Panc1 (cell line): ENCODE results near the gene AGAP2. TPM values are rescaled to one million over a fixed set of nuclear protein-coding genes. Genes with fewer than 3 reads are reported as not detected.

ENCODE experiments used
- ATAC-seq: fragments of 200-7000 bp; cut with Tn5 transposase; 2 replicates; pipeline ENCODE4 v1.9.1; 2020; ENCODE audit warnings: mild to moderate bottlenecking, moderate library complexity
- BruUV-seq: library from RNA; stranded (reverse); fragments of 400-500 nt; replicated peaks from 2 replicates; lab custom pipeline; 2021; lab: Mats Ljungman, UMichigan
- CTCF ChIA-PET: fragments of 300-600 bp; sonication (Branson Sonifier 250); formaldehyde crosslinking; loops from one replicate; lab custom pipeline; 2022; ENCODE audit warnings: antibody characterized with exemption; lab: Charles Lee
- POLR2A ChIA-PET: fragments of 300-600 bp; sonication (Branson Sonifier 250); formaldehyde crosslinking; loops from one replicate; lab custom pipeline; 2022; ENCODE audit warnings: antibody characterized with exemption; lab: Charles Lee
- DNase-seq: peaks from one replicate; pipeline ENCODE4 v3.0.0-alpha.2; 2010; ENCODE audit warnings: low read depth, low spot score
- H3K27ac ChIP-seq: 2 replicates; pipeline ENCODE4 v1.5.1; 2011; ENCODE audit warnings: mild to moderate bottlenecking, low read length, inconsistent platforms
- H3K27me3 ChIP-seq: fragments of 200-500 bp; sonication (Bioruptor generic); 2 replicates; pipeline ENCODE4 v1.6.0; 2014; ENCODE audit warnings: low read length, inconsistent platforms; ENCODE audit not compliant: control insufficient read depth, insufficient read depth
- H3K36me3 ChIP-seq: fragments of 200-500 bp; sonication (Bioruptor generic); 2 replicates; pipeline ENCODE4 v1.5.1; 2014; ENCODE audit warnings: inconsistent platforms, mild to moderate bottlenecking, low read length, moderate library complexity; ENCODE audit not compliant: control insufficient read depth, insufficient read depth
- H3K4me1 ChIP-seq: 2 replicates; pipeline ENCODE4 v1.5.1; 2011; ENCODE audit warnings: inconsistent platforms, mild to moderate bottlenecking, low read length, moderate library complexity; ENCODE audit not compliant: control insufficient read depth, insufficient read depth
- H3K4me3 ChIP-seq, 2 experiments: 2 replicates each; pipeline ENCODE4 v1.5.1; 2011 to 2012; ENCODE audit warnings: low read depth in 2 of 2, low read length in 2 of 2, mild to moderate bottlenecking in 2 of 2, inconsistent platforms in 1 of 2, moderate library complexity in 1 of 2
- H3K9me3 ChIP-seq: fragments of 200-500 bp; sonication (Bioruptor generic); 2 replicates; pipeline ENCODE4 v1.5.1; 2014; ENCODE audit warnings: low read depth, mild to moderate bottlenecking, inconsistent platforms, low read length, moderate library complexity; ENCODE audit not compliant: control insufficient read depth, insufficient read depth
- POLR2AphosphoS5 ChIP-seq: IDR thresholded peaks from 2 replicates; pipeline ENCODE4 v1.6.1; 2012; ENCODE audit warnings: mild to moderate bottlenecking, low read depth, low read length, moderate library complexity
- SIN3A ChIP-seq: IDR thresholded peaks from 2 replicates; pipeline ENCODE4 v1.6.1; 2012; ENCODE audit warnings: low read depth, mild to moderate bottlenecking, low read length, moderate library complexity, borderline replicate concordance; ENCODE audit not compliant: insufficient read depth
- TCF7L2 ChIP-seq: IDR thresholded peaks from 2 replicates; pipeline ENCODE4 v1.6.1; 2011; ENCODE audit warnings: mild to moderate bottlenecking, low read depth, low read length, inconsistent platforms
- in situ Hi-C: cut with HindIII; loops from 2 replicates; pipeline ENCODE4 v1.10.0; 2016; ENCODE audit warnings: low sequenced_read_pairs, low pct_unique_long_range_greater_than_20kb
- intact Hi-C: fragments of 100-400 bp; cut with micrococcal nuclease; formaldehyde crosslinking; loops from one replicate; pipeline ENCODE4 v1.10.0; 2022; ENCODE audit not compliant: unreplicated experiment
- total RNA-seq: library from RNA; stranded (reverse); gene quantifications from one replicate; pipeline ENCODE4 v1.2.1, GENCODE V29; 2021; ENCODE audit not compliant: unreplicated experiment
- TF ChIP-seq, protein P1 (sequence below), 2 experiments: IDR thresholded peaks; 2 replicates each; pipeline ENCODE4 v1.6.1; 2011 to 2012; ENCODE audit warnings: low read depth in 2 of 2, control low read depth in 1 of 2, low read length in 1 of 2, mild to moderate bottlenecking in 1 of 2, moderate library complexity in 1 of 2; ENCODE audit not compliant: insufficient read depth in 1 of 2
- TF ChIP-seq, protein P2 (sequence below): fragments of 450-650 bp; IDR thresholded peaks from 2 replicates; pipeline ENCODE4 v1.5.1; 2017; ENCODE audit warnings: mild to moderate bottlenecking

Gene AGAP2
- total RNA-seq, 1 experiment from 2014 or later = 0.49 TPM

DNA sequence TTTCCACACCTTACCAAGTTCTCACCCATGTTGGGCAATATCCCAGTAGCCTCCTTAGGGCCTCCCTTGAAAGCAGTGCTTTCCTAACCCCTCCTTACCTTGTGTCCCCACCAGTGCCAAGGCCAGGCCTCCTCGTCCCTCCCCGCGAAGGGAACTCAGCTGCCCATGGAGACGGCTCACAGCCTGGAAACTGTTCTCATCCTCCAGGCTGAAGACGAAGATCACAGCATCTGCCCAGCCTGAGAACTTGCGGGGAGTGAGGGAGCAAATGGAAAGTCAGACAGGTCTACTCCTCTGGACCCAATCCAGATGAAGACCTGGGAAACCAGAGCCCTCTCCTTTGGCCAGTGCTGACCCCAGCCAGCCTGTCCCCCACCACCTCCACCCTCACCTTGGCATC, 4.6 kb downstream of the AGAP2 start:
- ATAC-seq = no peak
- intact Hi-C loops = no loop called here
- Histone ChIP-seq H3K27ac (no peak overlapping the region), H3K27me3 (no peaks in the 10 kb centered on the region; the same call in 1 of the 2 replicates), H3K36me3 (no peaks in the 10 kb centered on the region), H3K9me3 (no peaks in the 10 kb centered on the region), H3K4me3 (no peak overlapping the region), H3K4me1 (peaks cover 7% of the 10 kb centered on the region; the same call in 1 of the 2 replicates)
- BruUV-seq = no TSS peak
- no peak for DNase-seq
- POLR2A ChIA-PET = no interaction called here
- TF ChIP-seq POLR2AphosphoS5 (no peak), TCF7L2 (no peak), SIN3A (no peak)
- TF ChIP-seq, protein P1, sequence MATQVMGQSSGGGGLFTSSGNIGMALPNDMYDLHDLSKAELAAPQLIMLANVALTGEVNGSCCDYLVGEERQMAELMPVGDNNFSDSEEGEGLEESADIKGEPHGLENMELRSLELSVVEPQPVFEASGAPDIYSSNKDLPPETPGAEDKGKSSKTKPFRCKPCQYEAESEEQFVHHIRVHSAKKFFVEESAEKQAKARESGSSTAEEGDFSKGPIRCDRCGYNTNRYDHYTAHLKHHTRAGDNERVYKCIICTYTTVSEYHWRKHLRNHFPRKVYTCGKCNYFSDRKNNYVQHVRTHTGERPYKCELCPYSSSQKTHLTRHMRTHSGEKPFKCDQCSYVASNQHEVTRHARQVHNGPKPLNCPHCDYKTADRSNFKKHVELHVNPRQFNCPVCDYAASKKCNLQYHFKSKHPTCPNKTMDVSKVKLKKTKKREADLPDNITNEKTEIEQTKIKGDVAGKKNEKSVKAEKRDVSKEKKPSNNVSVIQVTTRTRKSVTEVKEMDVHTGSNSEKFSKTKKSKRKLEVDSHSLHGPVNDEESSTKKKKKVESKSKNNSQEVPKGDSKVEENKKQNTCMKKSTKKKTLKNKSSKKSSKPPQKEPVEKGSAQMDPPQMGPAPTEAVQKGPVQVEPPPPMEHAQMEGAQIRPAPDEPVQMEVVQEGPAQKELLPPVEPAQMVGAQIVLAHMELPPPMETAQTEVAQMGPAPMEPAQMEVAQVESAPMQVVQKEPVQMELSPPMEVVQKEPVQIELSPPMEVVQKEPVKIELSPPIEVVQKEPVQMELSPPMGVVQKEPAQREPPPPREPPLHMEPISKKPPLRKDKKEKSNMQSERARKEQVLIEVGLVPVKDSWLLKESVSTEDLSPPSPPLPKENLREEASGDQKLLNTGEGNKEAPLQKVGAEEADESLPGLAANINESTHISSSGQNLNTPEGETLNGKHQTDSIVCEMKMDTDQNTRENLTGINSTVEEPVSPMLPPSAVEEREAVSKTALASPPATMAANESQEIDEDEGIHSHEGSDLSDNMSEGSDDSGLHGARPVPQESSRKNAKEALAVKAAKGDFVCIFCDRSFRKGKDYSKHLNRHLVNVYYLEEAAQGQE (IDR thresholded peaks at IDR 0.05; ENCODE audit: insufficient read depth in 1 of 2, low read depth in 2 of 2, low read length in 1 of 2) = no peak
- TF ChIP-seq, protein P2, sequence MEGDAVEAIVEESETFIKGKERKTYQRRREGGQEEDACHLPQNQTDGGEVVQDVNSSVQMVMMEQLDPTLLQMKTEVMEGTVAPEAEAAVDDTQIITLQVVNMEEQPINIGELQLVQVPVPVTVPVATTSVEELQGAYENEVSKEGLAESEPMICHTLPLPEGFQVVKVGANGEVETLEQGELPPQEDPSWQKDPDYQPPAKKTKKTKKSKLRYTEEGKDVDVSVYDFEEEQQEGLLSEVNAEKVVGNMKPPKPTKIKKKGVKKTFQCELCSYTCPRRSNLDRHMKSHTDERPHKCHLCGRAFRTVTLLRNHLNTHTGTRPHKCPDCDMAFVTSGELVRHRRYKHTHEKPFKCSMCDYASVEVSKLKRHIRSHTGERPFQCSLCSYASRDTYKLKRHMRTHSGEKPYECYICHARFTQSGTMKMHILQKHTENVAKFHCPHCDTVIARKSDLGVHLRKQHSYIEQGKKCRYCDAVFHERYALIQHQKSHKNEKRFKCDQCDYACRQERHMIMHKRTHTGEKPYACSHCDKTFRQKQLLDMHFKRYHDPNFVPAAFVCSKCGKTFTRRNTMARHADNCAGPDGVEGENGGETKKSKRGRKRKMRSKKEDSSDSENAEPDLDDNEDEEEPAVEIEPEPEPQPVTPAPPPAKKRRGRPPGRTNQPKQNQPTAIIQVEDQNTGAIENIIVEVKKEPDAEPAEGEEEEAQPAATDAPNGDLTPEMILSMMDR = no peak
- CTCF ChIA-PET = no interaction called here
- in situ Hi-C loops = no loop called here

DNA sequence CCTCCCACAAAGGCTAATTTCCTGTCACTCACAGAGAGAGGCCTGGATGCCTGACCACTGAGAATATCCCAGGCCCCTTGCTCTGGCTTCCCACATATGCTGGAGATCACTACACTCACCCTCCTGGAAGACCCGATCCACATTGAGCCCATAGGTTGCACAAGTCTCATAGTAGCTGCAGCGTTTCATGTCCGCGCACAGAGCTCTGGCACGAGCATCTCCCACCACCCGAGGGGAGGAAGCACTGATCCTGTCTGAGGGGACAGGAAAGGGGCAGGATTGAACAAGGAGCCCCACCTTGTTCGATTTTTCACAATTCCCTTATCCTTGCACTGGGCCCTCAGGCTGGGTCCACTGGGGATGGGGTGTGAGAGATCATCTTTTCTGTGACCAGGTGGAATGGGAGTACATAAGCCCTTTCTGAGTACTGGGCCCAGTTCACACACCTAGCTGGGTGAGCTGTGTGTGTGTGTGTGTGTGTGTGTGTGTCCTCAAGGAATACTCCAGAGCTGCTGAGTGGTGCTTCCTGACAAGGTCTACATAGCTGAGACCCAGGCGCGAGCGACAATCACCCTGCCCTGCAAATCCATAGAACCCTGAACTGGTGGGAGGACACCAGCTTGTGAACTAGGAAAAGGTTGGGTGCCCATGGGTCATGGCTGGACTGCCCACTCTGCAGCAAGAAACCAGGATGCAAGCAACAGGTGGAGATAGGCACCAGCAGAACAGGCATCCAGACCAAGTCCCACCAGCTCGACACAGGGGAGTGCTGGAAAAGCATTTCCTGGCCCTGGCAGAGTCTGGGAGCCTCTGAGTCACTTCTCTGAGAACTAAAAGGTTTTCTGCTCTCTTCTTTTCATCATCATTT, 5.6 kb downstream of the AGAP2 start:
- peaks cover 7% of the 10 kb centered on the region; the same call in 1 of the 2 replicates for H3K4me1 ChIP-seq
- no peaks in the 10 kb centered on the region; the same call in 1 of the 2 replicates for H3K27me3 ChIP-seq
- TF ChIP-seq, protein P2 = no peak
- TF ChIP-seq POLR2AphosphoS5 = no peak
- no peak for TF ChIP-seq TCF7L2
- no peak for DNase-seq
- POLR2A ChIA-PET = no interaction called here
- no peak for ATAC-seq
- in situ Hi-C loops (no loop called here), intact Hi-C loops (no loop called here)
- no peaks in the 10 kb centered on the region for H3K36me3 ChIP-seq
- H3K9me3 ChIP-seq = no peaks in the 10 kb centered on the region
- no peak overlapping the region for H3K4me3 ChIP-seq
- no peak overlapping the region for H3K27ac ChIP-seq
- no TSS peak for BruUV-seq
- CTCF ChIA-PET = interaction anchor here (0.5 kb wide), 1 partner anchor 8 kb away, joined by 3 read pairs; no protein-coding TSS in a partner anchor
